DND-41 (cell line): ENCODE measurements around the gene CDT1.

Source experiments
- CTCF ChIP-seq: IDR thresholded peaks from 2 replicates; pipeline ENCODE4 v1.5.1; 2012; ENCODE audit warnings: borderline replicate concordance, low read length, moderate library complexity, mild to moderate bottlenecking; ENCODE audit not compliant: poor library complexity, severe bottlenecking; ENCODE audit errors: extremely low read depth
- EZH2 ChIP-seq: IDR thresholded peaks from 3 replicates; pipeline ENCODE4 v1.6.1; 2012; ENCODE audit warnings: borderline replicate concordance, low read depth, mild to moderate bottlenecking, moderate library complexity, low read length, inconsistent platforms; ENCODE audit not compliant: severe bottlenecking

- peak; percentile 57 for TF ChIP-seq CTCF
- no peak for TF ChIP-seq EZH2
These were observed 19.3 kb upstream of the CDT1 start for GRCh38 chr16:88784074-88784855.
